ENCODE data around the gene NHS. TPM values are rescaled to one million over a fixed set of nuclear protein-coding genes. Genes with fewer than 3 reads are reported as not detected.

NHS gene
- total RNA-seq, 1 experiment from 2014 or later = 5.7 TPM

DNA sequence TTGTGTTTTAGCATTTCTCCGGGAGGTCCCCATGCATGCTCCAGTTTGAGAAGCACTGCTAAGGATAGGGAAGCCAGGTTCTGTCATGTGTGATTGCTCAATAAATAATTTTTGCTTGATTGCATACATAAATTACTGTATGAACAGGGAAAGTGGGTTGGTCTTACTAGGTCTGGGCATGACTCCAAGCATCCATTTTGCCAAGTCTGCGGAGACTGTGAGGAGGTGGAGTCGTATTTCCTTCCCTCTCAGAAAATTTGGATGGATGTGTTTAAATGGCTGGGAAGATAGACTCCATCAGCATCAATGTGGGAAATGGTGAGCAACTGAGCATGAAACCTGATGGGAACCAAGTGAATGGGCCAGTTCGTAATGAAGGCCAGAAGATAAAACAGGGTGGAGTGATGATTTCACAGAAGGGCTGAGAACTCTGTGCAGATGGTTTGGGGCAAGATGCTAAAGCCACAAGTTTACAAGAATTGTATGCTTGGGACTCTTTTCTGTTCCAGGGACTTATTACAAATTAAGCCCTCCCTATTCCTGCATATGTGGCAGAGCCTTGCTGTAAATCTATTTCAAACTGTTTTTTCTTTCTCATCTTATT, 84.1 kb downstream of the NHS start:
- Histone ChIP-seq H3K4me1 (ENCODE audit: control insufficient read depth in 1 of 2, insufficient read depth in 2 of 2, low read length in 2 of 2) (no peaks in the 10 kb centered on the region), H3K4me3 (replicated peaks in 1 of 2; ENCODE audit: low read depth in 1 of 2, low read length in 2 of 2) (no peak overlapping the region), H3K9me2 (ENCODE audit: insufficient read depth) (no peaks in the 10 kb centered on the region), H3K9me3 (ENCODE audit: control insufficient read depth in 1 of 2, insufficient read depth in 1 of 2, low read depth in 1 of 2, low read length in 2 of 2) (no peaks in the 10 kb centered on the region), H4K20me1 (ENCODE audit: insufficient read depth) (no peaks in the 10 kb centered on the region), H3K9ac (ENCODE audit: low read length) (no peak overlapping the region), H3K27me3 (ENCODE audit: insufficient read depth, low read length) (no peaks in the 10 kb centered on the region), H3K27ac (ENCODE audit: low read depth, low read length) (no peak overlapping the region), H3K36me3 (ENCODE audit: control insufficient read depth in 1 of 2, insufficient read depth in 2 of 2, low read length in 2 of 2) (no peaks in the 10 kb centered on the region), H3K4me2 (ENCODE audit: low read length) (no peak overlapping the region), H3K79me2 (ENCODE audit: insufficient read depth, low read length) (no peaks in the 10 kb centered on the region), H2AFZ (ENCODE audit: low read depth, low read length, poor library complexity, severe bottlenecking) (no peak overlapping the region)
- CTCF ChIA-PET = no interaction called here
- intact Hi-C loops (cut with micrococcal nuclease) = no loop called here
- RAD21 ChIA-PET (ENCODE audit: low non-redundant PET in 1 of 2, low total read pairs in 2 of 2, uncharacterized antibody in 2 of 2, unreplicated experiment in 2 of 2) = no interaction called here
- DNase-seq (ENCODE audit: low read depth, low spot score) (no peak), ATAC-seq (no peak)
- POLR2A ChIA-PET = no interaction called here
- BruUV-seq (replicated peaks) = no TSS peak
- TF ChIP-seq ZNF274 (IDR thresholded peaks at IDR 0.05; ENCODE audit: low read depth, low read length) = no peak
- TF ChIP-seq, protein P1, sequence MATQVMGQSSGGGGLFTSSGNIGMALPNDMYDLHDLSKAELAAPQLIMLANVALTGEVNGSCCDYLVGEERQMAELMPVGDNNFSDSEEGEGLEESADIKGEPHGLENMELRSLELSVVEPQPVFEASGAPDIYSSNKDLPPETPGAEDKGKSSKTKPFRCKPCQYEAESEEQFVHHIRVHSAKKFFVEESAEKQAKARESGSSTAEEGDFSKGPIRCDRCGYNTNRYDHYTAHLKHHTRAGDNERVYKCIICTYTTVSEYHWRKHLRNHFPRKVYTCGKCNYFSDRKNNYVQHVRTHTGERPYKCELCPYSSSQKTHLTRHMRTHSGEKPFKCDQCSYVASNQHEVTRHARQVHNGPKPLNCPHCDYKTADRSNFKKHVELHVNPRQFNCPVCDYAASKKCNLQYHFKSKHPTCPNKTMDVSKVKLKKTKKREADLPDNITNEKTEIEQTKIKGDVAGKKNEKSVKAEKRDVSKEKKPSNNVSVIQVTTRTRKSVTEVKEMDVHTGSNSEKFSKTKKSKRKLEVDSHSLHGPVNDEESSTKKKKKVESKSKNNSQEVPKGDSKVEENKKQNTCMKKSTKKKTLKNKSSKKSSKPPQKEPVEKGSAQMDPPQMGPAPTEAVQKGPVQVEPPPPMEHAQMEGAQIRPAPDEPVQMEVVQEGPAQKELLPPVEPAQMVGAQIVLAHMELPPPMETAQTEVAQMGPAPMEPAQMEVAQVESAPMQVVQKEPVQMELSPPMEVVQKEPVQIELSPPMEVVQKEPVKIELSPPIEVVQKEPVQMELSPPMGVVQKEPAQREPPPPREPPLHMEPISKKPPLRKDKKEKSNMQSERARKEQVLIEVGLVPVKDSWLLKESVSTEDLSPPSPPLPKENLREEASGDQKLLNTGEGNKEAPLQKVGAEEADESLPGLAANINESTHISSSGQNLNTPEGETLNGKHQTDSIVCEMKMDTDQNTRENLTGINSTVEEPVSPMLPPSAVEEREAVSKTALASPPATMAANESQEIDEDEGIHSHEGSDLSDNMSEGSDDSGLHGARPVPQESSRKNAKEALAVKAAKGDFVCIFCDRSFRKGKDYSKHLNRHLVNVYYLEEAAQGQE (IDR thresholded peaks at IDR 0.05; ENCODE audit: low read depth) = no peak

DNA sequence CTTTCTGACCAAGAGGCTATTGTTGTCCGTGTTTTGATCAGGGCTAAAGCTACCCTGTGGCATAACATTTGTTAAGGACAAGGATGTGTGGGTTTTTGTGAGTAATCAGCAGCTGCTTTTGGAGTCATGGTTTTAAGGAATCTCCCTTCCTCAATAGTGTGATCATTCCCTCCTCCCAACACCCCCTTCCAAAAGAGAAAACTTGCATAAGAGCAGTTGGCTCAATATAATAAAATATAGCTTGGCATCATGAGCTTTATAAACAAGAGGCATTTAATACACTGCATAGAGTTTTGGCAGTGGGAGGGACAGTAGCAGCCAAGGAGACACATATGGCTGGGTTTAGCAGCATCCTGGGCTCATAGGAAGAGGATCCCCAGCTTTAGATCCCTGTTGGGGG, 84.7 kb downstream of the NHS start:
- ChIA-PET RAD21 (ENCODE audit: low non-redundant PET in 1 of 2, low total read pairs in 2 of 2, uncharacterized antibody in 2 of 2, unreplicated experiment in 2 of 2) (no interaction called here), POLR2A (no interaction called here), CTCF (no interaction called here)
- Histone ChIP-seq H4K20me1 (ENCODE audit: insufficient read depth) (no peaks in the 10 kb centered on the region), H3K79me2 (ENCODE audit: insufficient read depth, low read length) (no peaks in the 10 kb centered on the region), H2AFZ (ENCODE audit: low read depth, low read length, poor library complexity, severe bottlenecking) (no peak overlapping the region), H3K9me3 (ENCODE audit: control insufficient read depth in 1 of 2, insufficient read depth in 1 of 2, low read depth in 1 of 2, low read length in 2 of 2) (no peaks in the 10 kb centered on the region), H3K9me2 (ENCODE audit: insufficient read depth) (no peaks in the 10 kb centered on the region), H3K4me1 (ENCODE audit: control insufficient read depth in 1 of 2, insufficient read depth in 2 of 2, low read length in 2 of 2) (no peaks in the 10 kb centered on the region), H3K4me3 (replicated peaks in 1 of 2; ENCODE audit: low read depth in 1 of 2, low read length in 2 of 2) (no peak overlapping the region), H3K27ac (ENCODE audit: low read depth, low read length) (no peak overlapping the region), H3K27me3 (ENCODE audit: insufficient read depth, low read length) (no peaks in the 10 kb centered on the region), H3K4me2 (ENCODE audit: low read length) (no peak overlapping the region), H3K36me3 (ENCODE audit: control insufficient read depth in 1 of 2, insufficient read depth in 2 of 2, low read length in 2 of 2) (no peaks in the 10 kb centered on the region), H3K9ac (ENCODE audit: low read length) (no peak overlapping the region)
- no peak for TF ChIP-seq ZFX (IDR thresholded peaks at IDR 0.05)
- TF ChIP-seq EZH2 (IDR thresholded peaks at IDR 0.05) = no peak
- TF ChIP-seq ZNF274 (IDR thresholded peaks at IDR 0.05; ENCODE audit: low read depth, low read length) = no peak
- TF ChIP-seq SIN3A (IDR thresholded peaks at IDR 0.05; ENCODE audit: low read depth) = no peak
- no peak for TF ChIP-seq EGR1 (IDR thresholded peaks at IDR 0.05; ENCODE audit: low read depth)
- no peak for TF ChIP-seq FOSL1 (IDR thresholded peaks at IDR 0.05; ENCODE audit: low read depth)
- no peak for TF ChIP-seq TCF7L2 (IDR thresholded peaks at IDR 0.05; ENCODE audit: borderline replicate concordance, extremely low read depth, insufficient read depth, insufficient read length)
- no peak for TF ChIP-seq RAD21 (IDR thresholded peaks at IDR 0.05; ENCODE audit: low read depth)
- TF ChIP-seq, protein P2, sequence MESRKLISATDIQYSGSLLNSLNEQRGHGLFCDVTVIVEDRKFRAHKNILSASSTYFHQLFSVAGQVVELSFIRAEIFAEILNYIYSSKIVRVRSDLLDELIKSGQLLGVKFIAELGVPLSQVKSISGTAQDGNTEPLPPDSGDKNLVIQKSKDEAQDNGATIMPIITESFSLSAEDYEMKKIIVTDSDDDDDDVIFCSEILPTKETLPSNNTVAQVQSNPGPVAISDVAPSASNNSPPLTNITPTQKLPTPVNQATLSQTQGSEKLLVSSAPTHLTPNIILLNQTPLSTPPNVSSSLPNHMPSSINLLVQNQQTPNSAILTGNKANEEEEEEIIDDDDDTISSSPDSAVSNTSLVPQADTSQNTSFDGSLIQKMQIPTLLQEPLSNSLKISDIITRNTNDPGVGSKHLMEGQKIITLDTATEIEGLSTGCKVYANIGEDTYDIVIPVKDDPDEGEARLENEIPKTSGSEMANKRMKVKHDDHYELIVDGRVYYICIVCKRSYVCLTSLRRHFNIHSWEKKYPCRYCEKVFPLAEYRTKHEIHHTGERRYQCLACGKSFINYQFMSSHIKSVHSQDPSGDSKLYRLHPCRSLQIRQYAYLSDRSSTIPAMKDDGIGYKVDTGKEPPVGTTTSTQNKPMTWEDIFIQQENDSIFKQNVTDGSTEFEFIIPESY (IDR thresholded peaks at IDR 0.05; ENCODE audit: extremely low read depth, insufficient replicate concordance, low read length) = no peak
- intact Hi-C loops (cut with micrococcal nuclease) = no loop called here
- no peak for ATAC-seq
- BruUV-seq (replicated peaks) = no TSS peak
- DNase-seq (ENCODE audit: low read depth, low spot score) = no peak
